AG09309 (cell line): ENCODE data around the gene URAD.

Source experiments
- DNase-seq: peaks from one replicate; pipeline ENCODE4 v3.0.0-alpha.2; 2010; ENCODE audit warnings: low read depth
- H3K4me3 ChIP-seq: 2 replicates; pipeline ENCODE4 v1.5.1; 2011; ENCODE audit warnings: mild to moderate bottlenecking, low read depth, low read length, moderate library complexity; ENCODE audit not compliant: control insufficient read depth
- TF ChIP-seq, protein P1 (sequence below): IDR thresholded peaks from 2 replicates; pipeline ENCODE4 v1.5.1; 2011; ENCODE audit warnings: mild to moderate bottlenecking, low read depth, low read length, inconsistent platforms; ENCODE audit not compliant: insufficient read depth, control insufficient read depth; ENCODE audit errors: missing control alignments

Gene URAD

DNA sequence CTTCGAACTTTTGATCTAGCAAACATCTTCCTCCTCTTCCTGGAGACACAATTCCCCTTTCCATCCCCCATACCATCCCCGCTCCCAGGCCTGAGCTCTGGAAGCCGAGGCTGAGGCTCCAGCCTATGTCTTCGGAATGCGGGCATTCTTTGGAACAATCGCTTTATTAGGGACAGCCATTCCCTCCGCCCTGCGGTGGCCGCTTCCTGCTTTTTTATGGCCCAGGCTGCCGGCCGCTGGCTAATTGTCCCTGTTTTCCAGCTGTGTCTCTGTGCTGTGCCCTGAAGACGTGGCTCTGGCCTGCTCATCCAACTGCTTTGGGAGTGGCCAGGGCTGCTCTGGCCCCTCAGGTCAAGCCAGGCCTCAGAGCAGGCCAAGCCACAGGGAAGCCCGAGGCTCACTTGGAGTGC, 17.3 kb downstream of the URAD start:
- DNase-seq, result no peak
- TF ChIP-seq, protein P1, sequence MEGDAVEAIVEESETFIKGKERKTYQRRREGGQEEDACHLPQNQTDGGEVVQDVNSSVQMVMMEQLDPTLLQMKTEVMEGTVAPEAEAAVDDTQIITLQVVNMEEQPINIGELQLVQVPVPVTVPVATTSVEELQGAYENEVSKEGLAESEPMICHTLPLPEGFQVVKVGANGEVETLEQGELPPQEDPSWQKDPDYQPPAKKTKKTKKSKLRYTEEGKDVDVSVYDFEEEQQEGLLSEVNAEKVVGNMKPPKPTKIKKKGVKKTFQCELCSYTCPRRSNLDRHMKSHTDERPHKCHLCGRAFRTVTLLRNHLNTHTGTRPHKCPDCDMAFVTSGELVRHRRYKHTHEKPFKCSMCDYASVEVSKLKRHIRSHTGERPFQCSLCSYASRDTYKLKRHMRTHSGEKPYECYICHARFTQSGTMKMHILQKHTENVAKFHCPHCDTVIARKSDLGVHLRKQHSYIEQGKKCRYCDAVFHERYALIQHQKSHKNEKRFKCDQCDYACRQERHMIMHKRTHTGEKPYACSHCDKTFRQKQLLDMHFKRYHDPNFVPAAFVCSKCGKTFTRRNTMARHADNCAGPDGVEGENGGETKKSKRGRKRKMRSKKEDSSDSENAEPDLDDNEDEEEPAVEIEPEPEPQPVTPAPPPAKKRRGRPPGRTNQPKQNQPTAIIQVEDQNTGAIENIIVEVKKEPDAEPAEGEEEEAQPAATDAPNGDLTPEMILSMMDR, result no peak
- no peak overlapping the region for H3K4me3 ChIP-seq

DNA sequence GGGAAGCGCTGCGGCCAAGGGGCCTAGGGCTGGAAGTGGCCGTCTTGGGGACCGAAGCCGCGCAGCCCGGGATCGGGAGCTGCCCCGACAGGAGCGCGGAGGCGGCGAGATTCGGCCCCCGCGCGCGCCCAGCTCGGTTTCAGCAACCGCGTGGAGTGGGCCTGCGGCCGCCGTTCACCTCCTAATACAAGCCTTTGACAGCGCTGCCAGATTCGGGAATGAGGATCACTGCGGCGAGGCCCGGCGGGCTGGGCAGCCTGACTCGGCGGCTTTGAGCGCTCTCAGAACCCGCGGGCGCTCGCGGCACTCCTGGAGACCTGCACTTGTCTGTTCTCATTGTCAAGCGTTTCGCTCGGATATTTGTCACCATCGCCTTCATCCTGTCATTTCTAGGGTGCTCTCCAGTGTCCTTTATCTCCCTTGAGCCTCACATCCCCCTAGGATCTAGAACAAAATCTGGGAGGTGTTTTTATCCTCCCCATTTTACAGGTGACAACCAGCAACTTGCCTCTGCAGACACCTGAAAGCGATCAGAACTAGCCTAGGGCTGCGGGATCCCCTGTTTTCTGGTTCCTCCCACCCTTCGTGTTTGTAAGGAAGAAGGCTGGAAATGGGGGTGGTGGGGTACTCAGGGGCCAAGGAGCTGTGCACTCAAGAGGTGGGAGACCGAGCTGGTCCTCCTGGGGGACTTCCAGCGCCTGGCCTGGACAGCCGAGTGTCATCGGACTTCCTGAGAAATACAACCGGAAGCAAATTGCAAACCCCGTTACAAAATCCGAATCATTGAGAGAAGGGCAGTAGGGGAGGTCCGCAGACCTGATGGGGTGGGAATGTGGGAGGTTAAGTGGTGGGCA, 17.9 kb downstream of the URAD start:
- TF ChIP-seq, protein P1, result no peak
- H3K4me3 ChIP-seq, result no peak overlapping the region
- no peak for DNase-seq

DNA sequence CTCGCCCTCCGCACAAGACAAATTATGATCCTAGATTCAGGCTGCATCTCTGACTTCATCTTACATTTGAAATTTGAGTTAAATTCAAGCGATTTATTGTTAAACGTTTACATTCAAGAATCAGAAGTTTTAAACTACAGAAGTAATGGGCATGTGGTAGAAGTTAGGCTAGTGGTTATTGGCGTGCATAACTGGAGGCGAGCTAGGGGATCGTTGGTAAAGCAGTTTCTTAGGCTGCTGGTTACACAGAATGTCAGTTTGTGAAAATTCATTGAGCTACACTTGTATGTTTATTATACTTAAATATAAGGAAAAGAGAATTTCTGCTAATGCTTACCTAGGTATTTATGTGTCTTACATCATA, 18.6 kb downstream of the URAD start:
- H3K4me3 ChIP-seq, result no peak overlapping the region
- DNase-seq, result no peak
- TF ChIP-seq, protein P1, result no peak

DNA sequence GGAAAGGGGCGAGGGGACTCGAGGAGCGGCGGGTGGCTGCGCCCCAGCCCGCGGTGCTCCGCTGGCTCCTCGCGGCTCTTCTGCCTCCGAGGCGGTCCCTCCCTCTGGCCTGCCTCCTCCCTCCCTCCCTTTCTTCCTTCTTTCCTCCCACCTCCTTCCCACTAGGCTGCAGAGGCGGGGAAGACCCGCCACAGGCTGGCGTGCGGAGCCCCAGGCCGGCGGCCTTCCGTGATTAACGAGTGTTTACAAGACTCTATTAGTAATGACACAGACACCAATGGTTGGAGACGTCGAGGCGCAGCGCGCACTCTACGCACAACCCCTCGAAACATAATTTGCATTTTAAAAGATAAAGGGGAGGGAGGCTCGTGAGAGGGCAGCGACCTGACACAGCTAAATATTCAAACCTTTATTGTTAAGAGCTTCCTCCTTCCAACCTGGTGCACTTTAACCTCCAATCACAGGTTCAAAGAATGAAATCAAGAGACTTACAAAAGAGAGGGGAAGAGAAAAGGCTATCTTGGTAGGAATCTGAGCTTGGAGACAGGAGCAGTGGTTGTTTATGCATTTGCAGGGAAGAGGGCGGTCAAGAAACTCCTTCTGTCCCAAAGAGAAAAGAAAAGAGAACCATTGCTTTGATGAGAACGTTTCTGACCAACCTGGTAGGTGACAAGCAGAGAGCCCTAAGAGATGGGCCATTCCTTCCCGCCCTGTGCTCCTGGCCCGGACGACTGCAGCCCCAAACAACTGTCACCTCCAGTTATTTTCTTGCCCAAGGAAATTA, 19.2 kb downstream of the URAD start, which contains the start of gene CDX2:
CDX2 (minus strand) TSS at position 234 of the 784 bp plus-strand sequence. CDS start 309 bp downstream, outside the sequence.
- H3K4me3 ChIP-seq, result no peak within 1 kb of the TSS
- no peak for DNase-seq

DNA sequence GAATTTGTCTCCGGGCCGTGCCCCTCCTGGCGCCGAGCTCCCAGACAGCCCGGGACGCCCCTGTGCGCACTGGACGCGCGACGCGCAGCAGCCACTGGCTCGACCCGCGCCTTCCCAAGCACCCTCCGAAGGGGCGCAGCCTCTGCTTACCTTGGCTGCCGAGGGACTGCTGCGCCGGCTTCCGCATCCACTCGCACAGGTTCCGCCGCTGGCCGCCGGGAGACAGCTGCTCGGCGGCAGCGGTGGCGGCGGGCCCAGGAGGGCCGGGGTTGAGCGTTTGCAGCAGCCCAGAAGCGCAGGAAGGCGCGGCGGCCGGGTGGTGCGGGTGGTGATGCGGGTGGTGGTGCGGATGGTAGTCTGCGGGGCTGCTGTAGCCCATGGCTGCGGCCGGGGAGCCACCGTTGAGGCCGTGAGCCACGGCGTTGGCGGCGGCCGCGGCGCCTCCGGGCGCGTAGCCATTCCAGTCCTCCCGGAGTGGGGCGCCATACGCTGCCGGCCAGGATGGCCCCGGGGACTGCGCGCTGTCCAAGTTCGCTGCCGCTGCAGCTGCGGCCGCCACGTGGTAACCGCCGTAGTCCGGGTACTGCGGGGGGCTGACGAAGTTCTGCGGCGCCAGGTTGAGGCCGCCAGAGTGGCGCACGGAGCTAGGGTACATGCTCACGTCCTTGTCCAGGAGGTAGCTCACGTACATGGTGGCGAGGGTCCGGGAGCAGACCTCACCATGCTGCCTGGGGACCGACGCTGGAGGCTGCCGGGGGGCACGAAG, 20.0 kb downstream of the URAD start:
- no peak overlapping the region for H3K4me3 ChIP-seq

More for the DNA sequence above, 19.2 kb downstream of the URAD start, which contains the start of gene CDX2:
- TF ChIP-seq, protein P1, result no peak

More for the DNA sequence above, 20.0 kb downstream of the URAD start:
- DNase-seq, result no peak
- TF ChIP-seq, protein P1, result no peak
